HepG2 (cell line): ENCODE measurements around the gene CHADL. TPM values are rescaled to one million over a fixed set of nuclear protein-coding genes. Genes with fewer than 3 reads are reported as not detected.

Experiments
- ATAC-seq: fragments of 200-7000 bp; cut with Tn5 transposase; 3 replicates; pipeline ENCODE4 v1.9.1; 2020; ENCODE audit warnings: mild to moderate bottlenecking, moderate library complexity
- BruUV-seq: library from RNA; stranded (reverse); fragments of 400-500 nt; replicated peaks from 2 replicates; lab custom pipeline; 2021; lab: Mats Ljungman, UMichigan
- CTCF ChIA-PET: fragments of 300-600 bp; formaldehyde crosslinking; extraction: SDS; loops from one replicate; lab custom pipeline; 2021; ENCODE audit warnings: low total read pairs, inconsistent platforms, low intra/inter-chr PET ratio; lab: Yijun Ruan, JAX
- POLR2A ChIA-PET: fragments of 350-600 bp; sonication (Branson Sonifier 250); formaldehyde crosslinking; loops from one replicate; lab custom pipeline; 2020; ENCODE audit warnings: antibody characterized with exemption, inconsistent platforms; lab: Yijun Ruan, JAX
- DNase-seq: peaks from one replicate; pipeline ENCODE4 v3.0.0-alpha.2; 2015; ENCODE audit warnings: low spot score
- FAIRE-seq: peaks from 3 replicates; lab custom pipeline; 2011; peaks lifted over from hg19 to GRCh38; lab: Jason Lieb, UNC
- H2AFZ ChIP-seq: one replicate; pipeline ENCODE4 v1.6.1; 2011; ENCODE audit warnings: low read length, inconsistent platforms
- H3K27ac ChIP-seq: fragments of 300-600 bp; 3 replicates; pipeline ENCODE4 v1.8.0; 2011; ENCODE audit warnings: mixed run types, mild to moderate bottlenecking, mixed read lengths, low read length, inconsistent platforms; ENCODE audit not compliant: insufficient read depth; ENCODE audit errors: extremely low read length
- H3K27me3 ChIP-seq, 2 experiments: fragments of 200-600 bp in 1 of 2; 2 replicates in 1 of 2; 3 replicates in 1 of 2; pipeline versions ENCODE4 v1.6.0 to v1.8.0; 2011; ENCODE audit warnings: low read length in 2 of 2, mild to moderate bottlenecking in 2 of 2, moderate library complexity in 2 of 2, inconsistent platforms in 1 of 2; ENCODE audit not compliant: insufficient read depth in 2 of 2, control insufficient read depth in 1 of 2
- H3K36me3 ChIP-seq, 2 experiments: fragments of 200-600 bp in 1 of 2; replicated peaks in 1 of 2; 2 replicates in 1 of 2; 3 replicates in 1 of 2; pipeline versions ENCODE4 v1.5.1 to v1.8.0; 2011; ENCODE audit warnings: low read length in 2 of 2, inconsistent platforms in 1 of 2; ENCODE audit not compliant: insufficient read depth in 2 of 2, control insufficient read depth in 1 of 2
- H3K4me1 ChIP-seq: 2 replicates; pipeline ENCODE4 v1.5.1; 2012; ENCODE audit warnings: low read length, inconsistent platforms; ENCODE audit not compliant: insufficient read depth
- H3K4me2 ChIP-seq: 2 replicates; pipeline ENCODE4 v1.6.0; 2011; ENCODE audit warnings: low read depth, low read length, inconsistent platforms
- H3K4me3 ChIP-seq, 3 experiments: fragments of 200-600 bp in 1 of 3; sonication (generic), shearing (Covaris generic) in 1 of 3; replicated peaks in 1 of 3; 2 replicates each; pipeline ENCODE4 v1.5.1; 2011 to 2016; ENCODE audit warnings: low read length in 3 of 3, inconsistent platforms in 2 of 3, low read depth in 2 of 3, mild to moderate bottlenecking in 2 of 3, control low read depth in 1 of 3, mixed read lengths in 1 of 3; ENCODE audit not compliant: insufficient read depth in 1 of 3
- H3K79me2 ChIP-seq: one replicate; pipeline ENCODE4 v1.6.1; 2011; ENCODE audit warnings: low read length, inconsistent platforms; ENCODE audit not compliant: insufficient read depth
- H3K9ac ChIP-seq: 2 replicates; pipeline ENCODE4 v1.6.0; 2011; ENCODE audit warnings: mild to moderate bottlenecking, low read depth, low read length, inconsistent platforms; ENCODE audit not compliant: insufficient read depth
- H3K9me3 ChIP-seq: 2 replicates; pipeline ENCODE4 v1.5.1; 2012; ENCODE audit warnings: mild to moderate bottlenecking, low read length
- H4K20me1 ChIP-seq: 2 replicates; pipeline ENCODE4 v1.6.0; 2011; ENCODE audit warnings: inconsistent platforms, mild to moderate bottlenecking, low read length, moderate library complexity; ENCODE audit not compliant: insufficient read depth
- AGO2 ChIP-seq: fragments of 200-400 bp; formaldehyde crosslinking; optimal IDR thresholded peaks from 2 replicates; pipeline ENCODE3; 2017; ENCODE audit warnings: mild to moderate bottlenecking, low read depth, low read length, moderate library complexity
- JARID2 ChIP-seq: sonication (generic); formaldehyde crosslinking; IDR thresholded peaks from 2 replicates; pipeline ENCODE4 v1.8.1; 2023; ENCODE audit warnings: missing genetic modification reagents, inconsistent platforms; ENCODE audit not compliant: insufficient replicate concordance
- XBP1 ChIP-seq: sonication (generic); formaldehyde crosslinking; IDR thresholded peaks from 2 replicates; pipeline ENCODE4 v1.5.0; 2020; ENCODE audit warnings: missing genetic modification reagents
- ZNF589 ChIP-seq: sonication (generic); formaldehyde crosslinking; conservative IDR thresholded peaks from 2 replicates; pipeline ENCODE4 v1.8.0; 2022; ENCODE audit warnings: mild to moderate bottlenecking, moderate library complexity, missing genetic modification reagents
- WGBS: methylation state at CpG from one replicate; pipeline ENCODE4 v1.1.6; 2017; ENCODE audit warnings: low lambda C conversion rate; 5-methylcytosine and 5-hydroxymethylcytosine counted together
- in situ Hi-C: cut with HindIII; loops from 2 replicates; pipeline ENCODE4 v1.10.0; 2017; ENCODE audit warnings: low pct_unique_long_range_greater_than_20kb; ENCODE audit not compliant: extremely low pct_ligation_motif_present
- intact Hi-C: fragments of 100-400 bp; cut with micrococcal nuclease; formaldehyde crosslinking; loops from one replicate; pipeline ENCODE4 v1.10.0; 2022; ENCODE audit not compliant: unreplicated experiment
- polyA plus RNA-seq, 8 experiments: library from polyadenylated mRNA; depleted of rRNA in 3 of 8; stranded (reverse) in 7 of 8; unstranded in 1 of 8; fragments of >200 nt; fragmentation: Illumina TruSeq in 4 of 8; extraction: Trizol in 4 of 8; gene quantifications; 2 replicates each; pipeline versions ENCODE4 v1.2.1 to v1.2.3, GENCODE V29; 2011 to 2016; ENCODE audit warnings: low read depth in 4 of 8, missing spikeins in 1 of 8, mixed read lengths in 1 of 8; ENCODE audit not compliant: insufficient read depth in 1 of 8
- total RNA-seq, 5 experiments: library from RNA; depleted of rRNA; stranded (reverse); fragments of >200 nt; fragmentation: Illumina TruSeq; extraction: Trizol; gene quantifications; 2 replicates each; pipeline ENCODE4 v1.2.3, GENCODE V29; 2016; ENCODE audit warnings: low read depth in 1 of 5

CHADL gene
- total and polyA plus RNA-seq, 2 of the 13 experiments (the other 11 are each of a cell fraction or from before 2014, with no cell fraction given), result 2.8 to 8.1 TPM

DNA sequence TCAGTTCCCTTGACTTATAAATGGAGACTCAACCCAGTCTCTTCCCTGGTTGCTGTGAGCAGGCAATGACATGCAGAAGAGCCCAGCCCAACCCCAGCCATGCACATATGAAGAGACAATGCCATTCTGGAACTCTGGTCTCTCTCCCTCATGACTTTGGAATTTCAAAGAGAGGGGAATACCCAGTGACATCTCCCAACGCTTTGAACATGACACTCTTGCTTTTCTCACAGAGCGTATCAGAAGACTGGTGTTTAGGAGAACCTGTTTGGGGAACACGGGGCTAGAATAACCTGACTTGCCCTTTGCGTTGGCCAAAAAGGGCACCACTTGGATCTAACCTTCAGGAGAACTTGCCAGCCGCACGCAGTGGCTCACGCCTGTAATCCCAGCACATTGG, 32.4 kb upstream of the CHADL start:
- ChIA-PET CTCF (no interaction called here), POLR2A (no interaction called here)
- Histone ChIP-seq H2AFZ (no peak overlapping the region), H3K4me1 (no peaks in the 10 kb centered on the region), H4K20me1 (no peaks in the 10 kb centered on the region), H3K36me3 (peaks cover 27 to 69% of the 10 kb centered on the region in 2 experiments), H3K4me3 (no peak overlapping the region), H3K9ac (no peak overlapping the region), H3K4me2 (no peak overlapping the region), H3K27ac (no peak overlapping the region), H3K9me3 (no peaks in the 10 kb centered on the region), H3K79me2 (no peaks in the 10 kb centered on the region), H3K27me3 (no peaks in the 10 kb centered on the region)
- FAIRE-seq (no peak), ATAC-seq (no peak), DNase-seq (no peak)
- in situ Hi-C loops (no loop called here), intact Hi-C loops (no loop called here)
- TF ChIP-seq ZNF589 (CRISPR knock-in tag) (no peak), XBP1 (CRISPR knock-in tag) (no peak)
- 97% methylated on average over 7 of the region's 7 CpGs for WGBS
- no TSS peak for BruUV-seq

DNA sequence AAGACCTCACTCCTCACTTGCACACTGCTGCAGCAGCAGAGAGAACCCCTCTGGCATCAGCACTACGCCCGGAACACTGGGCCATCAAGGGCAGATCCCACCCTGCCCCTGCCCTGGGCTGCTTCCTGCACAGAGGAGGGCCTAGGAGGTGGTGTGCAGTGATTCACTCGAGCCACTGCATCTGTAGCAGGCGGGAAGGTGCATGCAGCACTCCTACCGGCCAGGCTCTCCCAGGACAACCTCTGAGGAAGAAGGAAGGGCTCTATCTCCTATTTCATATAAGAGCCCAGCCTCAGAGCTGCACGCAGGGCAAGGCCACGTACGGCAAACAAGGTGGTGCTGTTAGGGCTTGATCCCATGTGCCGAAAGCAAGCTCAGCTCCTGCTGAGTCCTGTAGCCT, 31.1 kb upstream of the CHADL start:
- in situ Hi-C loops, result no loop called here
- CTCF ChIA-PET, result no interaction called here
- H2AFZ ChIP-seq, result no peak overlapping the region
- TF ChIP-seq AGO2, result peak; percentile 48
- no peak for TF ChIP-seq JARID2
- TF ChIP-seq, all 625 proteins: peak for 1
- Histone ChIP-seq H4K20me1 (no peaks in the 10 kb centered on the region), H3K79me2 (no peaks in the 10 kb centered on the region), H3K4me2 (no peak overlapping the region), H3K9me3 (no peaks in the 10 kb centered on the region), H3K9ac (no peak overlapping the region), H3K36me3 (peaks cover 33 to 73% of the 10 kb centered on the region in 2 experiments), H3K27me3 (no peaks in the 10 kb centered on the region), H3K27ac (no peak overlapping the region), H3K4me1 (no peaks in the 10 kb centered on the region), H3K4me3 (no peak overlapping the region)
- ATAC-seq, result no peak; the same call in 1 of the 3 replicates
- 93% methylated on average over 5 of the region's 9 CpGs for WGBS
- POLR2A ChIA-PET, result no interaction called here
- no peak for FAIRE-seq
- no TSS peak for BruUV-seq
- DNase-seq, result no peak
- intact Hi-C loops, result no loop called here
